HG03060 (cell line): ENCODE measurements around the gene LIF.
"Not testable (repeated sequence)": the region's sequence is repeated elsewhere in the genome, so short reads cannot be mapped to it uniquely, and the experiment has no call there.

Source experiments
- ATAC-seq: cut with Tn5 transposase; IDR thresholded peaks from one replicate; pipeline ENCODE4 v1.9.1; 2021; ENCODE audit warnings: low read depth, moderate number of reproducible peaks; ENCODE audit not compliant: unreplicated experiment

The LIF gene

DNA sequence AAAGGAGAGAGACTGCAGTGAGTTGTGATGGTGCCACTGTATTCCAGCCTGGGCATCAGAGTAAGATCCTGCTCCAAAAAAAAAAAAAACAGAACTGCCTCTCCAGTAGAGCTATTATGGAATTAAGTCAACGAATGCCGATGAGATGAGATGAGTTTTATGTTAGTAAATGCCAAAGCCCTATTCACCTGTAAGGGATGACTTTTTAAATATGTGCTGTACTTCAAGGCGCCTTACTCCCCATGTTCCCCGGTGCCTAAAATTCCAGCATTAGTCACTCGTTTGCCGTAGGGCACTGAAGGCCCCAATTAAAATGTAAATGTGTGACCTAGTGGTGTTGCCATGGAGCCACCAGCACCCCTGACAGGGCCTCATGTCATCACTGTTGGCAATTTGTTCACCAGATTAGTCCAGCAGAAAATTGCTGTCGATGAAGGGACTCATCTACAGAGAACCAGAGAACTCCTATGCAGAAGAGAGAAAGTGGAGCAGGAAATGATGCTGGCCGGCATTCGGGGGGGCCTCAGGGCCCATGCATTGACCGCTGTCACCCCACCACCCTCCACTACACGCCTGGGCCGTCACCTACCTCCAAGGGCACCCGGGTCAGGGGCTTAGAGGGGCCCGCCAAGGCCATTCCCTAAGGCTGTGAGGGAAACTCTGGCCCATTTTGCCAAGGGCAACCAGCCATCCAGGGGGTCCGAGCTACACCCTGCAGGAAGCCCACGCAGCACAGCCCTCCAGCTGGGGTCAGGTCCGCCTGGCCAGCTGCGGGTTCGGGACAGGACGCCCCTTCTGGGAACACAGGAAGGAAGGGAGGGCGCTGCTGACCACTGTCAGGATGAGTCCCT is 17.8 kb downstream of the LIF start:
- ATAC-seq = no peak

DNA sequence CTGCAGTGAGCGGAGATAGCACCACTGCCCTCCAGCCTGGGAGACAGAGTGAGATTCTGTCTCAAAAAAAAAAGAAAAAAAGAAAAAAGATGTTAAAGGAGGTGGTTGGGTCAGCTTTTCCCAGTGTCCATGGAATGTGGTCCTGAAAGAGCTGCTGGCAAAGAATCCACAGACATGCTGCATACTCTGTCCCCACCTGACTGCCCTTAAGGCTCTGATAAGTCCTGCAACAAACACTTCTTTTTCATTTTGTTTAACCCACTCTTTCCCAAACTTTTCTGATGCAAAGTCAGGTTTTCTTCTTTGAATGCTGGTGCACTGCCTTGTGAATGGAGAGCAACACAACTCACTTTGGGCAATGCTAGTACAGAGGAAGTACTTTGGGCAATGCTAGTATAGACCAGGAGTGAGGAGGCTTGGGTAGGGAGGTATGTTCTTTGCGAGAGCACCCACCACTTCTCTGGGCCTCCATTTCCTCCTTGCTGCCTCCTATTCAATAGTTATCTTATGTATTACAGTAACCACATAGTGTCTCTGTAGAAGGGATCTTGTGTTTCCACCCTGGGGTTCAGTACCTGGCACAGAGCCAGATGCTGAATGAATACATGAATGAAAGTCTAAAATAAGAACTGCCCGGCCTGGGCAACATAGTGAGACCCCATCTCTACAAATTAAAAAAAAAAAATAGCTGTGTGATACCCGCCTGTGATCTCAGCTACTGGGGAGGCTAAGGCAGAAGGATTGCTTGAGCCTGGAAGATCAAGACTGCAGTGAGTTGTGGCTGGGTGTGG is 18.9 kb downstream of the LIF start:
- ATAC-seq = no peak

GRCh38 chr22:30226192-30226832 is 20.2 kb downstream of the LIF start:
- no peak for ATAC-seq

DNA sequence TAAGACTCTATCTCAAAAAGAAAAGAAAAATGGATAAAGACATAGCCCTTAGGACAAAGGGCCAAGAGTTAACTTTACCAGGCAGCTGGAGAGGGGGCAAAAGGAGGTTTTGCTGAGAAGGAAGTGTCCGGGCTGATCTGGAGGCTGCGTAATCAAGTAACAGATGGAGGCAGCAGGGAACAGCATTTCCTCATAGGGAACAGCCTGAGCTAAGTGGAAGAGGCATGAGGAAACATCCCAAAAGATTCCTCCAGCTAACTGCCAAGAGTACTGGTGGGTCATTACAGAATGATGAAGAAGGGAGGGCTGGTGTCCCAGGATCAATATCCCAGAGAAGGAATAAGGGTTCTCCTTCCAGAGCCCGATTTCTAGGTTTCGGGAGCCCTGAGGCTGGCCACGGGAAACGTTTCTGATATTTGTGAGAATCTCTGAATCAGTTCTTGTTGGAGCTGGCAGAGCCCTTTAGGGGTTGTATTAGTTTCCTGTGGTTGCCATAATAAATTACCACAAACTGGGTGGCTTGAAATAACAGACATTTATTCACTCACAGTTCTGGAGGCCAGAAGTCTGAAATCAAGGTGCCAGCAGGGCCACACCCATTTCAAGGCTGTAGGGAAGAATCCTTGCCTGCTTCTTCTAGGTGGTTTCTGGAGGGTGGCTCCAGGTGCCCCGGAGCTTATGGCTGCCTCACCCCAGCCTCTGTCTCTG is 21.2 kb downstream of the LIF start:
- ATAC-seq = no peak

GRCh38 chr22:30224161-30224857 is 22.2 kb downstream of the LIF start:
- no peak for ATAC-seq

DNA sequence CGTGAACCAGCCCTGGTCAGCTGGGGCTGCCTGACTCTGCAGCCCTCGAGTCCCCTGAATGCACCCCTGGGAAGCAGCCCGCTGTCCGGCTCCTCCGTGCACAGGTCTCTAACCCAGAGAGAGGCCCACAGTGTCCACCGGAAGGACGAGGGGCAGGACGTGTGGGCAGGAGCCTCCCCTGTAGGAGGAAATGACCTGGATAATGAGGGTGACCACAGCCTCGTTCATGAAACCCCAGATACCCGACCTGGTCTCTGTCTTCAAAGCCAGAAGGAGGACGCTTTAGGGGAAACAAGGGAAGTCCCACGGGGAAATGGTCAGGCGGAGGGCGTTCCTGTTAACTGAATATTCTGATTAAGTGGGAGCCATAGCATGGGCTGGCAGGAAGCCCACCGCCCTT is 23.3 kb downstream of the LIF start:
- no peak for ATAC-seq

- no peak for ATAC-seq
These were observed 24.2 kb downstream of the LIF start for GRCh38 chr22:30222321-30222720.

DNA sequence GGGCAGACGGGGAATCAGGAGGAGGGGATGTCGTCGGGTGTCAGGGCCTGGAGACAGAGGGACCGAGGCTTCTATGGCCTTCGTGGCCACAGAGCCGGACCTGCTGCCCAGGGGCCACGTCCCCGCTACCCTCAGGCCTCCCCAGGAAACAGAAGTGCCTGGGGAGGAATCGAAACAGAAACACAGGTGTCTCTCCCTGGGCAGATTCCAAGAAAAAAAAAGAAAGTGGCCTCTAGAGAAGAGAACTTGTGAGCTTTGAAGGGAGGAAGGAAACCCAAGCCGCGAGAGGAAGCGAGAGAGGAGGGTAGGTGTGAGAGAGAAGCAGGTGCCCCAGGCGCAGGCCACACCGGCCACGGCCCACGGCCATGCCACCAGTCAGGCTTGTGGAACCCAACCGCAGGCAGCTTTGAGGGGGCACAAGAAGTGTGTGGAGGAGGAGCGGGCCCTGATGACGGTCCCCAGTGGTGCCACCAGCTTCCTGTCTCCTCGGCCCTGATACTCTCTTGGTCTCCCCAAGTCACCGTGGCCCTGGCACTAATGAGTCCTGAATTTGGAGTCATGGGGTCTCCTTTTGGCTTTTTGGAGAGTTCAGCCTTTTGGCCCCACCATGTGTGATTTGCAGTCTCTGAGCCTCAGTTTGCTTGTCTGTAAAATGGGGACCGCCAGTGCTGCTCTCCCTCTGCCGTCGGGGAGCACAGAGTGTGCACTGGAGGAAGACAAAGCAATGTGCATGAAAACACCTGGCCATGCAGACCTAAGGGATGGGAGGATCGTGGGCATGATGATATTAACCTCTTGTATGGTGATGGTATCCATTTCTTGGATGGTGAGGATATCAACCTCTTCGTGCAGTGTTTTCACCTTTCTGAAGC is 25.2 kb downstream of the LIF start:
- ATAC-seq = no peak

DNA sequence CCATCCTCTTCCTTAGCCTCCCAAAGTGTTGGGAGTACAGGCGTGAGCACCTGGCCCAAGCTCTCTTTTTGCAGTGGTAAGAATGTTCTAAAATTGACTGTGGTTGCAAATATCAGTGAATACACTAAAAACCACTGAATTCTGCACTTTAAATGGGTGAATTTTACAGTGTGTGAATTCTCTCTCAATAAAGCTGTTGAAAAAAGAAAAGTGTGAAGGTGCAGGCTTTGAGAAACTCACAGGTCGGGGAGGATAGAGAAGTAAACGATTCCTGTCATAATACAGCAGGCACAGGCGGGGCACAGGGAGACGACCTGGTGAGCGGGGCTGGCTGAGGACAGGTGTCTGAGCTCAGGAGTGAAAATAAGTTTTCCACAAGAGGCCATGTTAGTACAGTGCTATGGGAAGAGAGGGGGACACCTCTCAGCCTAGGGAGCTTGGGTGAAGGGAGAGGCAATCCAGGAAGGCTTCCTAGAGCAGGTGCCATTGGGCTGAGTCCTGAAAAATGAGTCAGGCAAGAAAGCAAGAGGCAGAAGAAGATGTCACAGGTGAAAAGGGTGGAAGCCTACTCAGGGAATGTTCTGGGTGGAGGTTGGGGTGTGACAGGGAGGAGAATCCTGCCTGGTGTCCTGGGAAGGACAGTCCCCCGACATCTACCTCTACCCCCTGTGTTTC is 26.1 kb downstream of the LIF start:
- no peak for ATAC-seq

DNA sequence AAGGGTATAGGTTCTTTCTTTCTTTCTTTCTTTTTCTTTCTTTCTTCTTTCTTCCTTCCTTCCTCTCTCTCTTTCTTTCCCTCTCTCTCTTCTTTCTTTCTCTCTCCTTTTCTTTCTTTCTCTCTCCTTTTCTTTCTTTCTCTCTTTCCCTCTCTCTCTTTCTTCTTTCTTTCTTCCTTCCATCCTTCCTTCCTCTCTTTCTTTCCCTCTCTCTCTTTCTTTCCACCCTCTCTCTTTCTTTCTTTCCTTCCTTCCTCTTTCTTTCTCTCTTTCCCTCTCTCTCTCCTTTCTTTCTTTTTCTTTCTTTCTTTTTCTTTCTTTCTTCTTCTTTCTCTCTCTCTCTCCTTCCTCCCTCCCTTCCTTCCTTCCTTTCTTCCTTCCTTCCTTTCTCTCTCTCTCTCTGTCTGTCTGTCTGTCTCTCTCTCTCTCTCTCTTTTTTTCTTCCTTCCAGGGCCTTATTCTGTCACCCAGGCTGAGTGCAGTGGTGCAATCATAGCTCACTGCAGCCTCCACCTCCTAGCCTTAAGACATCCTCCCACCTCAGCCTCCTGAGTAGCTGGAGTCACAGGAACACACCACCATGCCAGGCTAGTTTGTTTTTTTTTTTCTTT is 26.8 kb downstream of the LIF start:
- ATAC-seq = no peak

- ATAC-seq = no peak
These were observed 27.4 kb downstream of the LIF start for GRCh38 chr22:30219049-30219654.

GRCh38 chr22:30217698-30218560 is 28.6 kb downstream of the LIF start:
- ATAC-seq = no peak

GRCh38 chr22:30216710-30217109 is 29.8 kb downstream of the LIF start:
- ATAC-seq = no peak

DNA sequence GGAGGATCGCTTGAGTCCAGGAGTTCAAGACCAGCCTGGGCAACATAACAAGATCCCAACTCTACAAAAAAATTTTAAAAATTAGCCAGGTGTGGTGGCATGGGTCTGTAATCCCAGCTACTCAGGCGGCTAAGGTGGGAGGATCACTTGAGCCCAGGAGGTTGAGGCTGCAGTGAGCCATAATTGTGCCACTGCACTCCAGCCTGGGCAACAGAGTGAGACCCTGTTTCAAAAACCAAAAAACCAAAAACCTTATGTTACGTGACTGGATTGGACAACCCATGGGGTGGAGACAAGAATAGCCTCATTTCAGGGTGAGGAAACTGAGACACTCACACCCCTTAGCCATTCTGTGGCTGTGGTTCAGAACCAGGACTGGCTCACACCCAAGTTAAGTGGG is 30.3 kb downstream of the LIF start:
- ATAC-seq = not testable (repeated sequence)

DNA sequence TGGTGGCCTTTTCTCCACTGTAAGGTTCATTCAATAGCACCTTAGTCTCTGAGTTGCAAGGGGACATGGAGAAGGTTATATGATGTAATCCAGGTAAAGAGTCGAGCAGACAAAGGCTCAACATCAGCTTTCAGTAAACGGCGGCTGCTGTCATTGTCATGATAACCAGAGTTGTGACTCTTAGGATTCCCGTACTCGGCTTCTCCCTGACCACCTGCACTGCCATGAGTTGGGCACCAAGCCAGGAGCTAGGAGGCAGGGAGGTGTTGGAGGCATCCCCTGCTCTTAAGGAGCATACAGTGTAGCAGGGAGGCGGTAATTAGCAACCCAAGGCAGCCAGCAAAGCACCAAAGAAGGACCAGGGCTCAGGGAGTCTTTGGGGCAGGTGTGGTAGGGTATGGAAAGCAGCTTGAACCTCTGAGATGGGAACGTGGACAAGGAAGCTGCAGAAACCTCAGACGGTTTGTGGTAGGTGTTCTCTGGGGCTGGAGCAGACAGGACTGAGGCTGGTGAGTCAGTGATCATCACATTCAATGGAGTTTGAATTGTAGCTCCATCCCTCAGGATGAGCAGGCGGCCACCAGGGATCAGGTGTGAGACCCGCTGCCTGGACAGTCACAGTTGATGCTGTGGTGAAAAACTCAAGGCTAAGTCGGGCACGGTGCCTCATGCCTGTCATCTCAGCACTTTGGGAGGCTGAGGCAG is 31.7 kb downstream of the LIF start:
- no peak for ATAC-seq

DNA sequence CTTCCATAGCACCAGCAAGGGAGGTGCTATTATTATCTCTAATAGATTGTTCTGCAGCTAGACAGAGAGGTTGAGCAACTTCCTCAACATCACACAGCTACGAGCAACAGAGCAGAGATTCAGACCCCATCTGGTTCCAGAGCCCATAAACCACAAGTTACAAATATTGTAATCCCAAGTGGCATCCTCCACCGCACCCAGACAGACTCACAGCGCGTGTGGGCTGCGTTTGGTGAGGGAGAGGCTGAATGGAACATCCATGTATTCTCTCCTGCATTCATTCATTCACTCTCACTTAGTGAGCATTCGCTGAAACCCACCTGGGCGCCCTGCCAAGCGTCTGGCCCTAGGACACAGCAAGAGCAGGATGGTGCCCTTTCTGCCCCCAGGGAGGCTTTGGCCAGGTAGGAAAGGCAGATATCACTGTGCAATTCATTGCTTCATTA is 33.5 kb downstream of the LIF start:
- ATAC-seq = no peak
